NT2/D1 (cell line): ENCODE results near the gene GLG1.

Experiments used
- SUZ12 ChIP-seq: IDR thresholded peaks from 2 replicates; pipeline ENCODE4 v1.6.1; 2011; ENCODE audit not compliant: insufficient read length, insufficient read depth; ENCODE audit errors: extremely low read depth
- YY1 ChIP-seq: IDR thresholded peaks from 2 replicates; pipeline ENCODE4 v1.6.1; 2011; ENCODE audit not compliant: insufficient read length, insufficient read depth
- ZNF274 ChIP-seq: IDR thresholded peaks from 2 replicates; pipeline ENCODE4 v1.6.1; 2011; ENCODE audit warnings: mild to moderate bottlenecking, low read depth, low read length

DNA sequence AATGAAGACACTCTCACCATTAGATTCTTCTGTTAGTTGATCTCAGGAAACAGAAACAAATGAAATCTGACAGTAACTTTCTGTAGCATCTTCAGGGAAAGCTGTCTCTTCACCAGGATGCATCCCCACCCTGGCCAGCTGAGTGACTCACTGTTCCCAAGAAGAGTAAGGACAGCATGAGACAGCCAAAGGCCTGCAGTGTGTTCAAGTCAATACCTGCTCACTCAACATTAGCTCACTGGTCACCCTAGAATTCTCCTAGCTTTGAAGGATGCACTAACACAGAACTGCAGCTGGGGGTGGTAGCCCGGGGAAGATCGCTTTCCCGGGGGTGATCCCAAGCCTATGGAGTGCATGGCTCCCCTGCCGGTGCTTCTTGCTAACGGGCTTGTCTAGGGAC is 157.4 kb downstream of the GLG1 start:
- TF ChIP-seq ZNF274 (no peak), SUZ12 (no peak), YY1 (no peak)
